ENCODE results near the gene SPNS1.

DNA sequence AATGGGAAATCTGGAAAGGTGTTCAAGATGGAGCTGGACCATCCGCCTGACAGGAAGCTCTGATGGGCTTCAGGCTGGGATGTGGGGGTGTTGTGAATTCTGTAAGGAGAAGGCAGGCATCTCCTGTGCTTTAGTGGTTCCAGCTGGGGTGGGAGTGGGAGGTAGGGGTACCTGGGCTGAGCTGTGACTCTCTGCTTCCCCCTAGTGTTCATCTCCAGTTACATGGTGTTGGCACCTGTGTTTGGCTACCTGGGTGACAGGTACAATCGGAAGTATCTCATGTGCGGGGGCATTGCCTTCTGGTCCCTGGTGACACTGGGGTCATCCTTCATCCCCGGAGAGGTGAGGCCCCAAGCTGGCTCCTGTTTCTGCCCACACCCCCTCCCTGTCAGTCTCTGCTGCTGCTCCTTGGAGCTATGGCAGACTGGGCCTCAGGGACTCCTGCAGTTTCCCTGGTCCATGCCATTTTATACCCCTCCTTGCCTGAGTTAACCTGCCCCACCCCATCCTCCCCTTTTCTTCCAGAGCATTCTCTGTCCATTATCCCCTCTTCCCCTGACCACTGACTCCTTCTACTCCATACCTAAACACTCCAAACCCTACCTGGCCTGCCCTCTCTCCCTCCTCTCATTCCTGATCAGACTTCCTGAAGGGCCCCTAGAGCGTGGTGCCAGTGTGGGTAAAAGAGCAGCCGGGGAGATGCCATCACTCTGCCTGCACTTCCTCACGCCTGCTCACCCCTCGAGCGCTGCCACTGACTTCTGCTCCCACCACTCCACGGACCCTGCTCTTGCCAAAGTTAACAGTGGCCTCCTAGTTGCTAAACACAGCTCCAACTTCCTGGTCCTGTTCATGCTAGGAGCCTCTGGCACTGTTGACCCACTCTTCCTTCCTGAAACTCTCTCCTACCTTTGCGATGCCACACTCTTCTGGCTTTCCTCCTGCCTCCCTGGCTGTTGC is 3.4 kb downstream of the SPNS1 start:
- TF ChIP-seq, protein P1, sequence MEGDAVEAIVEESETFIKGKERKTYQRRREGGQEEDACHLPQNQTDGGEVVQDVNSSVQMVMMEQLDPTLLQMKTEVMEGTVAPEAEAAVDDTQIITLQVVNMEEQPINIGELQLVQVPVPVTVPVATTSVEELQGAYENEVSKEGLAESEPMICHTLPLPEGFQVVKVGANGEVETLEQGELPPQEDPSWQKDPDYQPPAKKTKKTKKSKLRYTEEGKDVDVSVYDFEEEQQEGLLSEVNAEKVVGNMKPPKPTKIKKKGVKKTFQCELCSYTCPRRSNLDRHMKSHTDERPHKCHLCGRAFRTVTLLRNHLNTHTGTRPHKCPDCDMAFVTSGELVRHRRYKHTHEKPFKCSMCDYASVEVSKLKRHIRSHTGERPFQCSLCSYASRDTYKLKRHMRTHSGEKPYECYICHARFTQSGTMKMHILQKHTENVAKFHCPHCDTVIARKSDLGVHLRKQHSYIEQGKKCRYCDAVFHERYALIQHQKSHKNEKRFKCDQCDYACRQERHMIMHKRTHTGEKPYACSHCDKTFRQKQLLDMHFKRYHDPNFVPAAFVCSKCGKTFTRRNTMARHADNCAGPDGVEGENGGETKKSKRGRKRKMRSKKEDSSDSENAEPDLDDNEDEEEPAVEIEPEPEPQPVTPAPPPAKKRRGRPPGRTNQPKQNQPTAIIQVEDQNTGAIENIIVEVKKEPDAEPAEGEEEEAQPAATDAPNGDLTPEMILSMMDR (conservative IDR thresholded peaks at IDR 0.05 in 1 of 2, IDR thresholded peaks at IDR 0.05 in 1 of 2; ENCODE audit: extremely low read depth in 1 of 2, insufficient read depth in 1 of 2, low read depth in 1 of 2, low read length in 2 of 2) = peak; percentile 47 to 77
- no peak for TF ChIP-seq EZH2 (IDR thresholded peaks at IDR 0.05; ENCODE audit: borderline replicate concordance, low read length)
